GM21526 (cell line): ENCODE measurements around the gene CACNA1D.

Experiments used
- ATAC-seq: cut with Tn5 transposase; IDR thresholded peaks from one replicate; pipeline ENCODE4 v1.9.1; 2021; ENCODE audit warnings: moderate library complexity; ENCODE audit not compliant: unreplicated experiment, low FRiP score

Gene CACNA1D

GRCh38 chr3:53675022-53675697, 180.7 kb downstream of the CACNA1D start:
- no peak for ATAC-seq

GRCh38 chr3:53675942-53676341, 181.5 kb downstream of the CACNA1D start:
- ATAC-seq: no peak

DNA sequence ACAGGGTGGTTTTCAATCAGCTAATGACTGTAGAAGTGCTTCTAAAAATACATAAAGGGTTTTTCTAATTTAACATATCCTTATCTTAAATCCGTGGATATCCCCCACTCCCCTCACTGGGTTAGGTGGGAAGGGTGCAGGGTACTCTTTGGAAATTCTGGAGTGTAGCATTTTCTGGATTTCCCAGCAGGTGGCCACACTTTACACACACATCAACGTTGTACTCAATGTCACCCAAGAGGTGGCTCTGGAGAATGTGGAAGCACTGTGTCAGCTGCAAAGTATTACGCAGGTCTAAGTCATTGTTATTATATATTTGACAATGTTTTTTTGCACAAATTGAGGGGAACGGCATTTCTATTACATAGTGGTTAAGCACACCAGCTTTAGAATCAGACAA, 183.0 kb downstream of the CACNA1D start:
- no peak for ATAC-seq

DNA sequence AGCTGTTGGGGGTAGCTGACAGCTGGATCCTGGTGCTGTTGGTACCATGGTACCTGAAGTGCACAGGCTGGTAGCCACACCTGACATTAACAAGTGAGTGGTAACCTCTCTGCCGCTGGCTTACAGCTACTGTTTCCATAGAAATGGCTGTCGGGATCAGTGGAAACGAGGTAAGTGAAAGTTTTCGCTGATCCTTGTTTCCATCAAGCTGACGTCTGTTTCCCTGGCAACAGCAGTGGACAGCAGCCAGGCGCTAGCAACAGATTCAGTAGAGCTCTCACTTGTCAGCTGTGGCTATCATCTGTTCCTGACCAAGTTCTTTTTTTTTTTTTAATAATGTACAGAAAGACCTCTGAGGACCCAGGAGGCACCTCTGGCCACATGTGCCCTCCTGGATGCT, 185.6 kb downstream of the CACNA1D start:
- no peak for ATAC-seq

DNA sequence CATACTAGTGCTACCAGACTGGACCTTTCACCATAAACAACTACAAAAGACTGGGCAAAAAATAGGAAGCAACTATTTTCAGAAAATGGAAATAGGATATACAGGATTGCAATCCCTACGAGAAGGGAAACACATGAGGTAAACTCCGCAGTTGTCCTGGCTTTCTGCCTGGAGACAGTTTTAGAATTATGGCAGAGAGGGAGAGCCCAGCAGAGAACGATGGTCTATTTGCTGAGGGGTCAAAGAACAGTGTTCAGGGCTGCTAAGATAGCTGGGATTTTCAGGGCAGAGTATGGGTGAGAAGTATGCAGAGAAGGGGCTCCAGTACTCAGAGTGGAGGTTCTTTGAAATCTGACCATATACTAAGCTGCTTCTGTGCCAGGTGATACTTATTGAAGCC, 188.4 kb downstream of the CACNA1D start:
- no peak for ATAC-seq

DNA sequence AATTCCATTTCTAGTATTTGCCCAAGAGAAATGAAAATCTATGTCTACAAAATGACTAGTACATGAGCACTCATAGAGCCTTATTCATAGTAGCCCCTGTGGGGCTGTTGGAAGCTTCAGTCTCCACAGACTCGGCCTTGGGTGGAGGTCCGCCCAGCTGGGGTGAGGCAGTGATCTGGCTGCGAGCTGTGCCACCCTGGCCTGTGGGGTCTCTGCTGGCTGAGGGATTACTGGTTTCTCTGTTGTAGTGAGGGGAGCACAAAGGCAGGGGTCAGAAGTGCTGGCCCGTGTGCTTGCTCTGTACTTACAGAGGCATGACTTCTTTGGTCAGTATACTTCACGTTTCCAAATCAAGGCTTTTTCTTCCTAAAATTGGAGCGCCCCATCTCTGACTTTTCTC, 193.7 kb downstream of the CACNA1D start:
- ATAC-seq: no peak

GRCh38 chr3:53688989-53689388, 194.6 kb downstream of the CACNA1D start:
- no peak for ATAC-seq

GRCh38 chr3:53689681-53690080, 195.3 kb downstream of the CACNA1D start:
- no peak for ATAC-seq

DNA sequence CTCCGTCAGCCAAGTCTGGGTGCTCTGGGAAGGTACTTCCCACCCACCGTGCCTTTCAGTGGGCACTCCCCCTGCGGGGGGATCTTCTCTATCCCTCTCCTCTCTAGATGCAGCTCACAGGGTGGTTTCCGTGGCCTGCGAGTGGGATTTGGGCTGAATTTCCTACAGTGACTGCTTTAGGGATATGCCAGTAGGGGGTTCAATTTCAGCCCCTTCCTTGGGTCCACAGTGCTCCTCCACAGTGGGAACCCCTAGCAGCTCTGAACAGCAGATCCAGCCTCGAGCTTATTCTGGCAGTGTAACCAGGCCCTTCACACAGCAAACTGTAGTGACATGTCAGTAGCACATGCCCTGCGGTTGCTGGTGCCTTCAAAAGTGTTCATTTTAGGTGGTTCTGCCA, 196.1 kb downstream of the CACNA1D start:
- no peak for ATAC-seq

GRCh38 chr3:53691349-53691748, 196.9 kb downstream of the CACNA1D start:
- no peak for ATAC-seq

- ATAC-seq: no peak
Observed at GRCh38 chr3:53691885-53692284, 197.5 kb downstream of the CACNA1D start.

DNA sequence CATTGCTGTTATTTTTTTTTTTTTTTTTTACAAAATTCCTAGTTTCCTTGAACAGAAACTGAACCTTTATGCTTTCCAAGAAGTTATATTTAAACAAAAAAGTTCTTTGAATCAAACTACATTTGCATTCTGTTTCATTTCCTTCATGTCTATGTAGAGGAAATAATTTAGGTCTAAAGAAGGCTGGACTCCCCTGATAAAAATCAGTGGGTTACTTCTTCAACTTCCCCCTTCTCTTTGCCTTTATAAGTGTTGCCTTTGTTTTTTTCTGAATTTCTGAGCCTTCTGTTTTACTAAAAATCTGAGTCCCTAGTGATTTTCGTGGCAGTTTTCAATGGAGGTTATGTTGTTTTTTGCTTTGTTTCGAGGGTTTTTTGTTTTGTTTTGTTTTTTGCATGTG, 199.0 kb downstream of the CACNA1D start:
- no peak for ATAC-seq

GRCh38 chr3:53694046-53694445, 199.6 kb downstream of the CACNA1D start:
- no peak for ATAC-seq

DNA sequence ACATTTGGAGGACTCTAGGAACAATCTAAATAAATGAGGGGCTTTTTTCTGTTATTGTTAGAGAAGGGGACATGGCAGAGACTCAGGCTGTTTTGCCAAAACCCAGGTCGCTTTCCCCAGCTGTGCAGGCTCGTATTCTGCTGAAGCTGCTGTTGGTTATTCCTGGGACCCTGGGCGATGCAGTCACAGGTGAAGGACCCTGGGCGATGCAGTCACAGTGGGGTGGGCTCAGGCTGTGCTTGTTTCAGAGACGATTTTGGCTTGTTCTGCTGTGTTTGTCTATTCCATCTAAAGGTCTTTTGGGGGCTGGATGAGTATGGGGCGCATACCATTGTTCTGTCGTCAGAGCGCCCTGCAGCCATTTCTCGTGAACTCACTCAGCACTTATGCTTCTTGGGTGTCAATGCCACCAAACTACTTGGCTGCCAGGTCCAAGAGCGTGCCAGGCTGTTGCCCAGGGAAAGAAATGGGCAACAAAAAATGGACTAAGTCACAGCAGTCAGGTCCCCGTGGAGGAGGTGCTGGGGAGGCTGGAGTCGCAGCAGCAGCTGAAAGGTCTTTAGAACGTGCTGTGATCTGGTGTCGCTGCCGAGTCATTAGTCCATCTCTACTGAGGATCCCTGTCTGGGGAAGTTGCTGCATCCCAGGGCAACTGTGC, 200.4 kb downstream of the CACNA1D start:
- ATAC-seq: no peak

- no peak for ATAC-seq
Observed at GRCh38 chr3:53695324-53695690, 200.9 kb downstream of the CACNA1D start.

DNA sequence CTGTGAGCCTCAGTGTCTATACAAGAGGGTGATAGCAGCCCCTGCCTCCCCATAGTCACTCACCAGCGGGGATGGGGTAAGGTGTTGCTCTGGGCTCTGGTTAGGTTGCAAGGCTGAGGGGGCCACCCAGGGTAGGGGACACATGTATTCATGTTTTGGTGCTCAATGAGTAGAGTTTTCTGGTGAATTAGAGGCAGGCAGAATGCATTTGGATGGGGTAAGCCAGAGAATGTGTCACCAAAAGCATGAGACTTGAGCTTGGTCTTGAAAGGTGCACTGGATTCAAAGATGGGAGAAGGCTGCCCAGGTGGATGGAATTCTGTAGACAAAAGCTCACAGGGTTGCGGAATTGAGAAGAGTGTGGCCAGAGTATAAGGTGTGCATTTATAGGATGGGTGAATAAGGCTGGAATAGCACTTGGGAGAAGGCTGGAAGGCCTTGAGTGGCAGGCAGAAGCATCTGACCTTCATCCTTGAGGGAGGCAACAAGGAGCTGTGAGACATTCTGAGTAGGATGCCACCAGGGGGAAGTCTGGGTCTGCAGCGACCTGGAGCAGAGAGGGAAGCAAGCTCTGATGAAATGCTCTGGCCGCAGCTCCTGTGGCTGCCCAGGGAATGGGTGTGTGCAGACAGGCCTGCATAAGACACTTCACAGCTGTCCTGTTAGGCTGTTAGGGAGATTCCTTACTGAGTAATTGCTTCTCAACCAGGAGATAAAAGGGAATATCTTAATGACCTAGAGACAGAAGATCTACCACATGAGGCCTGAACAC, 202.2 kb downstream of the CACNA1D start:
- no peak for ATAC-seq

DNA sequence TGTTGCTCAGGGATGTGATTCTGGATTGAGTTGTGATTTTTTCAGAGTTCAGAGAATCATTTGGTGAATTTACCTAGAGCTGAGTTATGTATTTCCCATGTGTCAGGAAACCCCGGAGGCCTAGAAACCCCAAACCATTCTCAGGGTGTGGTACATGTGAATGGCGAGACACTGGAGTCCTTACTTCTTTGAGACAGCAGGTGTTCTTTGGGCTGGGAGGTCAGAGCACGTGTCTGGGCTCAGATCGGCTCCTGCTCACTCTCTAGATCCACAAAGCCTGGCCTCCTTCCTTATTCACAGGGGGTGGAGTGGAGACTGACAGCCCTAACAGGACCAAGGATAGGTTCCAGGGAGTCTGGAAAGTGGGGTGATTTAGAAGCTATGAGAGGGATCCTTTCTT, 206.0 kb downstream of the CACNA1D start:
- no peak for ATAC-seq

GRCh38 chr3:53702776-53703530, 208.5 kb downstream of the CACNA1D start:
- no peak for ATAC-seq

- no peak for ATAC-seq
Observed at GRCh38 chr3:53703630-53704362, 209.4 kb downstream of the CACNA1D start.

GRCh38 chr3:53704363-53704725, 209.9 kb downstream of the CACNA1D start:
- ATAC-seq: no peak
